T follicular helper cell (primary cell): Measurements from ENCODE around the gene UNC13B.
"Not testable (repeated sequence)": the region's sequence is repeated elsewhere in the genome, so short reads cannot be mapped to it uniquely, and the experiment has no call there.

ENCODE experiments used
- DNase-seq: peaks from one replicate; pipeline ENCODE4 v3.0.0-alpha.2; 2020; ENCODE audit warnings: low read depth

UNC13B gene

GRCh38 chr9:35226651-35227050, 64.8 kb downstream of the UNC13B start:
- DNase-seq, result no peak

- DNase-seq, result no peak
Observed at GRCh38 chr9:35227284-35227683, 65.5 kb downstream of the UNC13B start.

- no peak for DNase-seq
Observed at GRCh38 chr9:35229066-35229778, 67.4 kb downstream of the UNC13B start.

GRCh38 chr9:35229779-35230143, 68.0 kb downstream of the UNC13B start:
- DNase-seq, result no peak

- no peak for DNase-seq
Observed at GRCh38 chr9:35232867-35233544, 71.2 kb downstream of the UNC13B start.

GRCh38 chr9:35236692-35237091, 74.9 kb downstream of the UNC13B start:
- DNase-seq, result no peak

GRCh38 chr9:35237311-35237710, 75.5 kb downstream of the UNC13B start:
- DNase-seq, result no peak

- DNase-seq, result not testable (repeated sequence)
Observed at GRCh38 chr9:35245945-35246344, 84.1 kb downstream of the UNC13B start.

GRCh38 chr9:35253075-35253474, 91.3 kb downstream of the UNC13B start:
- no peak for DNase-seq

- no peak for DNase-seq
Observed at GRCh38 chr9:35254237-35254636, 92.4 kb downstream of the UNC13B start.

- DNase-seq, result no peak
Observed at GRCh38 chr9:35254984-35255857, 93.4 kb downstream of the UNC13B start.

- no peak for DNase-seq
Observed at GRCh38 chr9:35257986-35258659, 96.3 kb downstream of the UNC13B start.

- DNase-seq, result peak; percentile 6
Observed at GRCh38 chr9:35258660-35259474, 97.1 kb downstream of the UNC13B start.

- no peak for DNase-seq
Observed at GRCh38 chr9:35260186-35260585, 98.4 kb downstream of the UNC13B start.

GRCh38 chr9:35262064-35262463, 100.3 kb downstream of the UNC13B start:
- no peak for DNase-seq

- no peak for DNase-seq
Observed at GRCh38 chr9:35267710-35268109, 105.9 kb downstream of the UNC13B start.

GRCh38 chr9:35269919-35270318, 108.1 kb downstream of the UNC13B start:
- DNase-seq, result no peak

- no peak for DNase-seq
Observed at GRCh38 chr9:35271637-35272036, 109.8 kb downstream of the UNC13B start.

GRCh38 chr9:35272989-35273388, 111.2 kb downstream of the UNC13B start:
- DNase-seq, result no peak

- DNase-seq, result no peak
Observed at GRCh38 chr9:35273591-35273990, 111.8 kb downstream of the UNC13B start.

GRCh38 chr9:35274993-35275392, 113.2 kb downstream of the UNC13B start:
- DNase-seq, result no peak
